ENCODE results near the gene VN1R4.
"Not testable (repeated sequence)": the region's sequence is repeated elsewhere in the genome, so short reads cannot be mapped to it uniquely, and the experiment has no call there.

Gene VN1R4

GRCh38 chr19:53224606-53225005 lies 42.9 kb downstream of the VN1R4 start:
- Histone ChIP-seq H3K4me1 (ENCODE audit: insufficient read depth, low read length, poor library complexity, severe bottlenecking) (no peaks in the 10 kb centered on the region), H3K36me3 (ENCODE audit: insufficient read depth, low read length) (no peaks in the 10 kb centered on the region), H3K27me3 (ENCODE audit: insufficient read depth, low read length, poor library complexity, severe bottlenecking) (no peaks in the 10 kb centered on the region), H3K9me2 (replicated peaks; ENCODE audit: low read depth, low read length) (no peaks in the 10 kb centered on the region), H3K4me3 (ENCODE audit: low read length, poor library complexity, severe bottlenecking) (no peak overlapping the region), H3K4me2 (ENCODE audit: low read depth, low read length, poor library complexity, severe bottlenecking) (no peak overlapping the region), H2AFZ (ENCODE audit: low read length) (no peak overlapping the region), H4K20me1 (ENCODE audit: insufficient read depth, low read length, poor library complexity, severe bottlenecking) (no peaks in the 10 kb centered on the region), H3K9me3 (ENCODE audit: insufficient read depth, low read depth, low read length) (peaks cover 14% of the 10 kb centered on the region; the same call in 1 of the 2 replicates), H3K9ac (ENCODE audit: low read depth, low read length, poor library complexity, severe bottlenecking) (no peak overlapping the region), H3K79me2 (ENCODE audit: insufficient read depth, low read length) (no peaks in the 10 kb centered on the region), H3F3A (ENCODE audit: low read depth) (no peaks in the 10 kb centered on the region)
- TF ChIP-seq EZH2phosphoT487 (IDR thresholded peaks at IDR 0.05; ENCODE audit: borderline replicate concordance) (no peak), CTCF (conservative IDR thresholded peaks at IDR 0.05; ENCODE audit: low read length) (no peak)

- not testable (repeated sequence) for H4K20me1 ChIP-seq (ENCODE audit: insufficient read depth, low read length, poor library complexity, severe bottlenecking); H3K36me3 ChIP-seq (ENCODE audit: insufficient read depth, low read length); H3K9me2 ChIP-seq (replicated peaks; ENCODE audit: low read depth, low read length); H3K4me2 ChIP-seq (ENCODE audit: low read depth, low read length, poor library complexity, severe bottlenecking); H3F3A ChIP-seq (ENCODE audit: low read depth); H3K79me2 ChIP-seq (ENCODE audit: insufficient read depth, low read length); H3K4me1 ChIP-seq (ENCODE audit: insufficient read depth, low read length, poor library complexity, severe bottlenecking); H3K4me3 ChIP-seq (ENCODE audit: low read length, poor library complexity, severe bottlenecking); H3K27me3 ChIP-seq (ENCODE audit: insufficient read depth, low read length, poor library complexity, severe bottlenecking); H2AFZ ChIP-seq (ENCODE audit: low read length); H3K9ac ChIP-seq (ENCODE audit: low read depth, low read length, poor library complexity, severe bottlenecking)
- peaks cover 18% of the 10 kb centered on the region; the same call in 1 of the 2 replicates for H3K9me3 ChIP-seq (ENCODE audit: insufficient read depth, low read depth, low read length)
These were observed 44.8 kb downstream of the VN1R4 start for GRCh38 chr19:53222716-53223115.
